ENCODE data around the gene CPSF4L. TPM values are rescaled to one million over a fixed set of nuclear protein-coding genes. Genes with fewer than 3 reads are reported as not detected.

CPSF4L gene
- total RNA-seq, 4 donors from 2014 or later = not detected

GRCh38 chr17:73203135-73203787, 58.4 kb downstream of the CPSF4L start:
- H3K4me1 ChIP-seq = peaks cover 7% of the 10 kb centered on the region
- H3K9me3 ChIP-seq = no peaks in the 10 kb centered on the region
- WGBS = 53% methylated on average over 6 of the region's 8 CpGs
- H3K27ac ChIP-seq = no peak overlapping the region
- no peak for TF ChIP-seq POLR2AphosphoS5 (IDR thresholded peaks at IDR 0.05)
- no peak for TF ChIP-seq POLR2A (IDR thresholded peaks at IDR 0.05)
- TF ChIP-seq EP300 (IDR thresholded peaks at IDR 0.05) = no peak
- TF ChIP-seq CTCF (IDR thresholded peaks at IDR 0.05) = no peak
- no peak for DNase-seq (ENCODE audit: low spot score in 2 of 2)
- H3K36me3 ChIP-seq = peaks cover 100% of the 10 kb centered on the region
- H3K27me3 ChIP-seq = no peaks in the 10 kb centered on the region
- H3K4me3 ChIP-seq = no peak overlapping the region

GRCh38 chr17:73201215-73202069, 60.2 kb downstream of the CPSF4L start:
- Histone ChIP-seq H3K9me3 (no peaks in the 10 kb centered on the region), H3K4me3 (no peak overlapping the region), H3K36me3 (peaks cover 100% of the 10 kb centered on the region), H3K27me3 (no peaks in the 10 kb centered on the region), H3K27ac (no peak overlapping the region), H3K4me1 (peaks cover 10% of the 10 kb centered on the region)
- no peak for DNase-seq (ENCODE audit: low spot score in 2 of 2)
- whole genome bisulfite sequencing = 82% methylated on average over 19 of the region's 19 CpGs
- no peak for TF ChIP-seq EP300 (IDR thresholded peaks at IDR 0.05)
- no peak for TF ChIP-seq POLR2A (IDR thresholded peaks at IDR 0.05)
- no peak for TF ChIP-seq CTCF (IDR thresholded peaks at IDR 0.05)
- no peak for TF ChIP-seq POLR2AphosphoS5 (IDR thresholded peaks at IDR 0.05)

GRCh38 chr17:73200476-73200875, 61.2 kb downstream of the CPSF4L start:
- no peaks in the 10 kb centered on the region for H3K9me3 ChIP-seq
- H3K36me3 ChIP-seq = peaks cover 91% of the 10 kb centered on the region
- no peak overlapping the region for H3K27ac ChIP-seq
- TF ChIP-seq POLR2AphosphoS5 (IDR thresholded peaks at IDR 0.05) (no peak), POLR2A (IDR thresholded peaks at IDR 0.05) (no peak), EP300 (IDR thresholded peaks at IDR 0.05) (no peak), CTCF (IDR thresholded peaks at IDR 0.05) (no peak)
- no peak for DNase-seq (ENCODE audit: low spot score in 2 of 2)
- peaks cover 13% of the 10 kb centered on the region for H3K4me1 ChIP-seq
- 89% methylated on average over 10 of the region's 10 CpGs for WGBS
- no peaks in the 10 kb centered on the region for H3K27me3 ChIP-seq
- H3K4me3 ChIP-seq = no peak overlapping the region

GRCh38 chr17:73199751-73200317, 61.8 kb downstream of the CPSF4L start:
- WGBS = 91% methylated on average over 7 of the region's 8 CpGs
- no peak for TF ChIP-seq POLR2AphosphoS5 (IDR thresholded peaks at IDR 0.05)
- peaks cover 85% of the 10 kb centered on the region for H3K36me3 ChIP-seq

GRCh38 chr17:73198930-73199260, 62.8 kb downstream of the CPSF4L start:
- TF ChIP-seq POLR2AphosphoS5 (IDR thresholded peaks at IDR 0.05) (no peak), EP300 (IDR thresholded peaks at IDR 0.05) (no peak), POLR2A (IDR thresholded peaks at IDR 0.05) (no peak), CTCF (IDR thresholded peaks at IDR 0.05) (no peak)
- H3K27me3 ChIP-seq = no peaks in the 10 kb centered on the region
- no peak for DNase-seq (ENCODE audit: low spot score in 2 of 2)
- H3K4me1 ChIP-seq = peaks cover 19% of the 10 kb centered on the region
- no peaks in the 10 kb centered on the region for H3K9me3 ChIP-seq
- H3K4me3 ChIP-seq = no peak overlapping the region
- peaks cover 76% of the 10 kb centered on the region for H3K36me3 ChIP-seq
- no peak overlapping the region for H3K27ac ChIP-seq
- WGBS = 97% methylated on average over 7 of the region's 7 CpGs

More at GRCh38 chr17:73199751-73200317, 61.8 kb downstream of the CPSF4L start:
- Histone ChIP-seq H3K4me3 (no peak overlapping the region), H3K9me3 (no peaks in the 10 kb centered on the region), H3K27me3 (no peaks in the 10 kb centered on the region), H3K4me1 (peaks cover 13% of the 10 kb centered on the region), H3K27ac (no peak overlapping the region)
- no peak for DNase-seq (ENCODE audit: low spot score in 2 of 2)

Other genes with a start within 250 kb of the CPSF4L start
- gene SLC39A11, start 169.2 kb downstream of the CPSF4L start, total RNA-seq = 10 to 100 TPM; 45.2 to 59.5 (median 49.2) TPM
- gene SSTR2, start 96.9 kb downstream of the CPSF4L start, total RNA-seq = under 1 TPM; 0.30 to 0.89 (median 0.78) TPM
- 10 to 100 TPM; 17.9 to 65.8 (median 23.8) TPM for gene COG1, start 68.8 kb downstream of the CPSF4L start, total RNA-seq
- 10 to 100 TPM; 60.0 to 86.8 (median 81.5) TPM for gene CDC42EP4, start 50.1 kb upstream of the CPSF4L start, total RNA-seq